Endothelial cell of umbilical vein (primary cell): ENCODE measurements around the gene TFF2.

Experiments used
- EZH2 ChIP-seq: IDR thresholded peaks from 2 replicates; pipeline ENCODE4 v1.6.1; 2012; ENCODE audit warnings: borderline replicate concordance, low read depth, mild to moderate bottlenecking, moderate library complexity, low read length, inconsistent platforms; ENCODE audit not compliant: severe bottlenecking
- GATA2 ChIP-seq: IDR thresholded peaks from 2 replicates; pipeline ENCODE4 v1.7.0; 2011; ENCODE audit warnings: low read depth, mild to moderate bottlenecking, moderate library complexity, mixed read lengths, low read length; ENCODE audit not compliant: insufficient read length, insufficient read depth
- JUN ChIP-seq: IDR thresholded peaks from 2 replicates; pipeline ENCODE4 v1.6.1; 2011; ENCODE audit warnings: borderline replicate concordance, low read depth; ENCODE audit not compliant: insufficient read length, insufficient read depth
- MYC ChIP-seq: IDR thresholded peaks from one replicate; pipeline ENCODE4 v1.6.1; 2011; ENCODE audit warnings: mild to moderate bottlenecking, low read depth, low read length
- POLR2A ChIP-seq: IDR thresholded peaks from 2 replicates; pipeline ENCODE4 v1.6.1; 2012; ENCODE audit warnings: low read depth, mild to moderate bottlenecking, control low read depth, low read length
- POLR2AphosphoS5 ChIP-seq: IDR thresholded peaks from 2 replicates; pipeline ENCODE4 v1.6.1; 2012; ENCODE audit warnings: low read depth, mild to moderate bottlenecking, control low read depth, low read length, moderate library complexity; ENCODE audit not compliant: insufficient read depth
- TF ChIP-seq, protein P1 (sequence below), 2 donors: IDR thresholded peaks; 1 replicate in 1 of 2; 2 replicates in 1 of 2; pipeline ENCODE4 v1.5.1; 2011; ENCODE audit warnings: low read length in 2 of 2, mild to moderate bottlenecking in 2 of 2, moderate library complexity in 2 of 2, control low read depth in 1 of 2, inconsistent platforms in 1 of 2, low read depth in 1 of 2; ENCODE audit not compliant: insufficient read depth in 1 of 2; ENCODE audit errors: extremely low read depth in 1 of 2
- TF ChIP-seq, protein P2 (sequence below): IDR thresholded peaks from 2 replicates; pipeline ENCODE4 v1.6.1; 2011; ENCODE audit not compliant: insufficient read depth, insufficient read length

DNA sequence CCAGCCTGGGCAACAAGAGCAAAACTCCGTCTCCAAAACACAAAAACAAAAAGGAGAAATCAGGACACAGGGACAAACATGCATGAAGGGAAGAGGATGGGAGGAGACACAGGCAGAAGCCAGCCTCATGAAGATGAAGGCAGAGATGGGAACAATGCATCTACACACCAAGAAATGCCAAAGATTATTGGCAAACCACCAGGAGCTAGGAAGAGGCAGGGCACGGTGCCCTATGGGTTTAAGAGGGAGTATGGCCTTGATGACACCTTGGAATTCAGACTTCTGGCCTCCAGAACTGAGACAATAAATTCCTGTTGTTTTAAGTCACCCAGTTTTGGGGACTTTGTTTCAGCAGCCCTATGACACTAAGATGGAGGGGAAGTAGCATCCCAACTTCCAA, 39.9 kb upstream of the TFF2 start:
- no peak for TF ChIP-seq POLR2A
- TF ChIP-seq, protein P1, sequence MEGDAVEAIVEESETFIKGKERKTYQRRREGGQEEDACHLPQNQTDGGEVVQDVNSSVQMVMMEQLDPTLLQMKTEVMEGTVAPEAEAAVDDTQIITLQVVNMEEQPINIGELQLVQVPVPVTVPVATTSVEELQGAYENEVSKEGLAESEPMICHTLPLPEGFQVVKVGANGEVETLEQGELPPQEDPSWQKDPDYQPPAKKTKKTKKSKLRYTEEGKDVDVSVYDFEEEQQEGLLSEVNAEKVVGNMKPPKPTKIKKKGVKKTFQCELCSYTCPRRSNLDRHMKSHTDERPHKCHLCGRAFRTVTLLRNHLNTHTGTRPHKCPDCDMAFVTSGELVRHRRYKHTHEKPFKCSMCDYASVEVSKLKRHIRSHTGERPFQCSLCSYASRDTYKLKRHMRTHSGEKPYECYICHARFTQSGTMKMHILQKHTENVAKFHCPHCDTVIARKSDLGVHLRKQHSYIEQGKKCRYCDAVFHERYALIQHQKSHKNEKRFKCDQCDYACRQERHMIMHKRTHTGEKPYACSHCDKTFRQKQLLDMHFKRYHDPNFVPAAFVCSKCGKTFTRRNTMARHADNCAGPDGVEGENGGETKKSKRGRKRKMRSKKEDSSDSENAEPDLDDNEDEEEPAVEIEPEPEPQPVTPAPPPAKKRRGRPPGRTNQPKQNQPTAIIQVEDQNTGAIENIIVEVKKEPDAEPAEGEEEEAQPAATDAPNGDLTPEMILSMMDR (IDR thresholded peaks at IDR 0.05; ENCODE audit: extremely low read depth in 1 of 2, insufficient read depth in 1 of 2, low read depth in 1 of 2, low read length in 2 of 2): no peak
- TF ChIP-seq, protein P2, sequence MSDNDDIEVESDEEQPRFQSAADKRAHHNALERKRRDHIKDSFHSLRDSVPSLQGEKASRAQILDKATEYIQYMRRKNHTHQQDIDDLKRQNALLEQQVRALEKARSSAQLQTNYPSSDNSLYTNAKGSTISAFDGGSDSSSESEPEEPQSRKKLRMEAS: no peak
- TF ChIP-seq JUN: no peak
- TF ChIP-seq GATA2: no peak
- TF ChIP-seq EZH2: no peak
- no peak for TF ChIP-seq POLR2AphosphoS5
- TF ChIP-seq MYC: no peak
